CD4-positive, alpha-beta memory T cell (primary cell): ENCODE results near the gene LARP6. TPM values are rescaled to one million over a fixed set of nuclear protein-coding genes. Genes with fewer than 3 reads are reported as not detected.
"Not testable (repeated sequence)": the region's sequence is repeated elsewhere in the genome, so short reads cannot be mapped to it uniquely, and the experiment has no call there.

Experiments
- CTCF ChIA-PET: fragments of 350-600 bp; sonication (Branson Sonifier 250); formaldehyde crosslinking; loops from one replicate; lab custom pipeline; 2021; ENCODE audit warnings: inconsistent platforms; ENCODE audit not compliant: partially characterized antibody; lab: Charles Lee
- POLR2A ChIA-PET: fragments of 350-600 bp; sonication (Branson Sonifier 250); formaldehyde crosslinking; loops from one replicate; lab custom pipeline; 2021; ENCODE audit not compliant: partially characterized antibody; lab: Charles Lee
- DNase-seq, 5 donors: peaks; one replicate each; pipeline versions ENCODE4 v3.0.0 to v3.0.0-alpha.2; 2020 to 2022; ENCODE audit warnings: mixed read lengths in 1 of 5
- H3K27ac ChIP-seq: one replicate; pipeline ENCODE4 v1.7.0; 2013; ENCODE audit warnings: low read depth, low read length
- H3K27me3 ChIP-seq: 2 replicates; pipeline ENCODE4 v1.7.0; 2013; ENCODE audit warnings: mild to moderate bottlenecking, low read length, moderate library complexity; ENCODE audit not compliant: insufficient read depth
- H3K36me3 ChIP-seq: 2 replicates; pipeline ENCODE4 v1.7.0; 2013; ENCODE audit warnings: mild to moderate bottlenecking, low read length, moderate library complexity; ENCODE audit not compliant: insufficient read depth
- H3K4me1 ChIP-seq: 2 replicates; pipeline ENCODE4 v1.7.0; 2013; ENCODE audit warnings: mild to moderate bottlenecking, low read length, moderate library complexity; ENCODE audit not compliant: insufficient read depth
- H3K4me3 ChIP-seq, 2 donors: one replicate each; pipeline ENCODE4 v1.7.0; 2013; ENCODE audit warnings: low read length in 2 of 2, mild to moderate bottlenecking in 1 of 2
- H3K9me3 ChIP-seq, 2 donors: one replicate each; pipeline ENCODE4 v1.7.0; 2013; ENCODE audit warnings: low read length in 2 of 2, control low read depth in 1 of 2; ENCODE audit not compliant: control insufficient read depth in 1 of 2
- H3K27ac Mint-ChIP-seq, 7 donors: one replicate each; pipeline ENCODE4 v1.8.0; 2020 to 2021; ENCODE audit warnings: mixed read lengths in 7 of 7, mild to moderate bottlenecking in 6 of 7, inconsistent platforms in 3 of 7, moderate library complexity in 3 of 7
- H3K27me3 Mint-ChIP-seq, 2 donors: one replicate each; pipeline ENCODE4 v1.8.0; 2020 to 2021; ENCODE audit warnings: mixed read lengths in 2 of 2
- H3K36me3 Mint-ChIP-seq, 2 donors: one replicate each; pipeline ENCODE4 v1.8.0; 2020 to 2021; ENCODE audit warnings: mixed read lengths in 2 of 2, inconsistent platforms in 1 of 2, mild to moderate bottlenecking in 1 of 2
- H3K4me1 Mint-ChIP-seq, 4 donors: one replicate each; pipeline ENCODE4 v1.8.0; 2020 to 2021; ENCODE audit warnings: mixed read lengths in 4 of 4, mild to moderate bottlenecking in 1 of 4
- H3K4me3 Mint-ChIP-seq, 8 donors: one replicate each; pipeline ENCODE4 v1.8.0; 2020 to 2021; ENCODE audit warnings: mixed read lengths in 8 of 8, mild to moderate bottlenecking in 7 of 8, moderate library complexity in 6 of 8, inconsistent platforms in 3 of 8
- H3K9me3 Mint-ChIP-seq, 8 donors: one replicate each; pipeline ENCODE4 v1.8.0; 2020 to 2021; ENCODE audit warnings: mixed read lengths in 8 of 8, mild to moderate bottlenecking in 5 of 8, inconsistent platforms in 3 of 8, moderate library complexity in 1 of 8
- intact Hi-C: fragments of 100-400 bp; cut with micrococcal nuclease; formaldehyde crosslinking; loops from one replicate; pipeline ENCODE4 v1.15.1; 2023
- polyA plus RNA-seq, 2 donors: library from polyadenylated mRNA; unstranded; fragments of 300-500 nt; fragmentation: Illumina TruSeq; gene quantifications; one replicate each; pipeline ENCODE4 v1.2.3, GENCODE V29; 2021
- total RNA-seq, 2 experiments: library from RNA; stranded (reverse); gene quantifications; one replicate each; pipeline ENCODE4 v1.2.3, GENCODE V29; 2021

The LARP6 gene
- total and polyA plus RNA-seq, 4 experiments from 2014 or later = not detected

DNA sequence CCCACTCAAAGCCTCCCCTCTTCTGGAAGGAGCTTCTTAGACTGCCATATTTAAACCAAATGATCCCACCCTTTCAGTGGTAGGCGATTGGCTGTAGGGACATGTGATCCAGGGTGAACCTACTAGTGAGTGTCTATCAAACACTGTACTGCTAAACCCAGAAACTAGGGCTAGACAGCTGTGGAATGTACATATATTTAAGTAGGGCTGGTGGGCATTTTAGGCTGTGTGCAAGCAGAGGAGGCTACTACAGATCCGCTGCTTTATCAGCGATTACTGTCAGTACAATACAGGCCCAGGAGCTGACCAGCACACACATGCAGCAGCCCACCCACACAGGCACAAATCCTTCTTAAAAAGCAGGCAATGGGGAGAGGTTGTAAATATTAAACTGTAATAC lies 15.4 kb upstream of the LARP6 start:
- ChIA-PET CTCF (no interaction called here), POLR2A (no interaction called here)
- no peaks in the 10 kb centered on the region for H3K36me3 Mint-ChIP-seq
- no peaks in the 10 kb centered on the region for H3K9me3 ChIP-seq
- intact Hi-C loops = no loop called here
- H3K4me1 Mint-ChIP-seq = no peaks in the 10 kb centered on the region
- H3K27ac Mint-ChIP-seq = no peak overlapping the region
- H3K4me3 Mint-ChIP-seq = no peak overlapping the region
- peaks cover 13% of the 10 kb centered on the region in 2 donors for H3K27me3 Mint-ChIP-seq
- no peak for DNase-seq
- H3K4me3 ChIP-seq = no peak overlapping the region
- no peaks in the 10 kb centered on the region for H3K4me1 ChIP-seq
- H3K27me3 ChIP-seq = no peaks in the 10 kb centered on the region
- H3K9me3 Mint-ChIP-seq = peaks cover 0 to 5% (median under 1%) of the 10 kb centered on the region in 8 donors
- H3K36me3 ChIP-seq = no peaks in the 10 kb centered on the region
- H3K27ac ChIP-seq = no peak overlapping the region

DNA sequence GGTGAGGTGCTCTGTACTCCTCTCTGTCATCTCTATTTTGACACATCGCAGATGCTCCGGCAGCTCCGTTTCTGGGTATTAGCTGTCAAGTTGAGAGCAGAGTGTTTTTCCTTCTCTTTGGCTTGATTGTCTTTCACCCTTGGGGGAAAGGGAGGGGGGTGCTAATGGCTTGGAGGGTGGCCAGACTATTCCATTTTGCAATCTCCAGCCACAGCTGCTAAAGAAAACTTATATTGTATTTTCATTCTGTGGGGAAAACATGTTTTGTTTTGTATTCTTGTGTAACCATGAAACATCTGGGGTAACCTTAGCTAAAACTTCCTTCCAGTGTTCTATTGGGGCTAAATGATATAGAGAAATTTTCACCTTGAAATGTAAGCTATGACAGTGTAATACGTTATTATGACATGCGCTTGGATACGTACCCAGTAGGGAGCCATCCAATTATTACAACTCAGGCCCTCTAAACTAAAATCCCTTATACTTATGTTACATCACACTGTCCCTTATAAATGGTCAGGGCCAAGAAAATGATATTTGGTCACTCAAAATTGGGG lies 14.0 kb upstream of the LARP6 start:
- H3K9me3 Mint-ChIP-seq = peaks cover 0 to 3% (median 0%) of the 10 kb centered on the region in 8 donors
- POLR2A ChIA-PET = no interaction called here
- peaks cover 4 to 7% of the 10 kb centered on the region in 2 donors for H3K27me3 Mint-ChIP-seq
- no peak overlapping the region for H3K4me3 Mint-ChIP-seq
- DNase-seq = no peak
- Histone ChIP-seq H3K27ac (no peak overlapping the region), H3K4me3 (no peak overlapping the region), H3K36me3 (no peaks in the 10 kb centered on the region), H3K27me3 (no peaks in the 10 kb centered on the region), H3K4me1 (no peaks in the 10 kb centered on the region), H3K9me3 (no peaks in the 10 kb centered on the region)
- CTCF ChIA-PET = no interaction called here
- no peaks in the 10 kb centered on the region for H3K4me1 Mint-ChIP-seq
- H3K36me3 Mint-ChIP-seq = no peaks in the 10 kb centered on the region
- intact Hi-C loops = no loop called here
- H3K27ac Mint-ChIP-seq = no peak overlapping the region

DNA sequence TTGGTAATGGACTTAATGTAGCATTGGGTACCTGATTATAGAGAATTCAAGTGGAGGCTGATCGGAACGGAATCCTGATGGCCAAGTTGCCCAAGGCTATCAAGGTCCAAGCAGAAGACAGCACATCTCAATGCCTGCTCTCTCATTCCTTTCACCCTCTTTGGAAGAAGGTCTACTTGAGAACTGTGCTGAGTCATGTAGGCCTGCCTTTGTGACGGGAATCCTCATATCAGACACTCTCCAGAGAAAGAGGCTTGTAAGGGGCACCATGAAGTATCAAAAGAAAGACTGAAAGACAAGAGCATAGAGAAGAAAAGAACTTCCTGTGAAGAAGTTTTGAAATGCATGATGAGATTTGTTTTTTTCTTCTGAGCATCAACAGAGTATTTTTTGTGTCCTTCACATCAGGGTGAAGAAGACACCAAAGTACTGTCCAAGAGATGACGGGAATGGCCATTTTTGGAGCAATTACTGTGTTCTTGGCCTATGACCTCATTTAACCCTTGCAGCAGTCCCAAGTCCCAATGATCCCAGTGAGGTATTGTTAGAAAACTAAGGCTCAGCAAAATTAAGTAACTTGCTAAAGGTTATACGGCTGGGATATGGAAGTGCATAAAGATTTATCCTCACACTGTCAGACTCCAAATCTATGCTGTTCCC lies 13.2 kb upstream of the LARP6 start:
- ChIA-PET CTCF (no interaction called here), POLR2A (no interaction called here)
- Mint-ChIP-seq H3K4me1 (no peaks in the 10 kb centered on the region), H3K27me3 (peaks cover 3 to 5% of the 10 kb centered on the region in 2 donors), H3K9me3 (peaks cover 0 to 2% (median 0%) of the 10 kb centered on the region in 8 donors), H3K36me3 (no peaks in the 10 kb centered on the region), H3K27ac (no peak overlapping the region), H3K4me3 (no peak overlapping the region)
- DNase-seq = no peak
- intact Hi-C loops = no loop called here
- Histone ChIP-seq H3K27ac (no peak overlapping the region), H3K4me3 (no peak overlapping the region), H3K36me3 (no peaks in the 10 kb centered on the region), H3K4me1 (no peaks in the 10 kb centered on the region), H3K27me3 (no peaks in the 10 kb centered on the region), H3K9me3 (no peaks in the 10 kb centered on the region)

DNA sequence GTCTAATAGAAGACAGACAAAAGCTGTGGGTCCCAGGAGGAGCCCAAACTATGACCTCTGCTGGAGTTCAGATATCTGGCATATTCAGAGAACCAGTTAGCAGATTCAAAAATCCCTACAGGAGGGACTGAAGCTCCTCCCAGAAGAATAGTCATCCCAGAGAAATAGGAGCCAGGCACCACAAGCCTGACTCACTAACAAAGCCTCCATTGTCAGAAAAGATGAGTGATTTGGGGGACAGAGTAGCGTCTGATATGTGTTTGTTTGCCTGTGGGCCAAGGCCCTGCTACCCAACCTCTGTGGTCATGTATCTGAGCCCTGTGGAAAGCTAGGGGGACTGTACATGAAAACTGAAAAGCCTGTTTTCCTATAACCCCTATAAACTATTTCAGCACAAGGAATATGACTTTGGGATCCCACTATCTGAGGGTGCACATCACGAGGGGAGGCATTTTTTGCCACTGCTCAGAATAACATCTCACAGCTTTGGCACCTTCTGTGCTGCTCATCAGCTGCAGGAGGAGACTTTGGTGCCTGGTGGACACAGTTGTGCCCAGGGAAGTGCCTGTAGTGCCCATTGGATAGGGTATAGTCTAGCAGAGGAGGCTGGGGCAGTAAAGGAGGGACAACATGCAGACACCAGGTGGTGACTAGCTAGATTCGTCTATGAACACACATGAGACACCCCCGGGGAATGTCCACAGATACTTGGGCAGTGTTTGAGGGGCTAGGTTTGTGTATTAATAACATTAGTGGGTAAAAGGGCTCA lies 9.7 kb upstream of the LARP6 start:
- Histone ChIP-seq H3K4me1 (no peaks in the 10 kb centered on the region), H3K27ac (no peak overlapping the region), H3K27me3 (no peaks in the 10 kb centered on the region), H3K4me3 (no peak overlapping the region), H3K36me3 (no peaks in the 10 kb centered on the region), H3K9me3 (no peaks in the 10 kb centered on the region)
- Mint-ChIP-seq H3K27me3 (peaks cover 3 to 7% of the 10 kb centered on the region in 2 donors), H3K4me1 (no peaks in the 10 kb centered on the region), H3K36me3 (no peaks in the 10 kb centered on the region), H3K9me3 (no peaks in the 10 kb centered on the region), H3K27ac (no peak overlapping the region), H3K4me3 (no peak overlapping the region)
- ChIA-PET POLR2A (no interaction called here), CTCF (no interaction called here)
- no peak for DNase-seq
- intact Hi-C loops = no loop called here

DNA sequence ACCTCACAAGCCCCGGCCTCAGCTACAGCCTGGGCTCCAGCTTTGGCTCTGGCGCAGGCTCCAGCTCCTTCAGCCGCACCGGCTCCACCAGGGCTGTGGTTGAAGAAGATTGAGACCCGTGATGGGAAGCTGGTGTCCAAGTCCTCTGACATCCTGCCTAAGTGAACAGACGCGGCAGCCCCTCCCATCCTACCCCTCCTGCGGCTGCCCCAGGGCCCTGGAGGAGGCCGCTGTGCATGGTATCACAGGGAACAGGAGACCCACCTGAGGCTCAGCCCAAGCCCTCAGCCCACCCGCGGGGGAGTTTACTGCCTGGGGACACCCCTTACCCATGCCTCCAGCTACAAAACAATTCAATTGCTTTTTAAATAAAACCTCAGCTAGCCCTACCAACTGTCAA lies 6.0 kb upstream of the LARP6 start:
- no peak overlapping the region for H3K4me3 ChIP-seq
- Mint-ChIP-seq H3K4me1 (no peaks in the 10 kb centered on the region), H3K9me3 (no peaks in the 10 kb centered on the region), H3K36me3 (no peaks in the 10 kb centered on the region), H3K4me3 (no peak overlapping the region), H3K27me3 (peaks cover 13 to 14% of the 10 kb centered on the region in 2 donors), H3K27ac (no peak overlapping the region)
- CTCF ChIA-PET = interaction anchor here (0.9 kb wide), 1 partner anchor 11 kb away, joined by 3 read pairs; no protein-coding TSS in a partner anchor
- H3K4me1 ChIP-seq = no peaks in the 10 kb centered on the region
- H3K36me3 ChIP-seq = no peaks in the 10 kb centered on the region
- H3K9me3 ChIP-seq = no peaks in the 10 kb centered on the region
- H3K27ac ChIP-seq = no peak overlapping the region
- no peak for DNase-seq
- no peaks in the 10 kb centered on the region for H3K27me3 ChIP-seq
- POLR2A ChIA-PET = no interaction called here
- intact Hi-C loops = no loop called here

DNA sequence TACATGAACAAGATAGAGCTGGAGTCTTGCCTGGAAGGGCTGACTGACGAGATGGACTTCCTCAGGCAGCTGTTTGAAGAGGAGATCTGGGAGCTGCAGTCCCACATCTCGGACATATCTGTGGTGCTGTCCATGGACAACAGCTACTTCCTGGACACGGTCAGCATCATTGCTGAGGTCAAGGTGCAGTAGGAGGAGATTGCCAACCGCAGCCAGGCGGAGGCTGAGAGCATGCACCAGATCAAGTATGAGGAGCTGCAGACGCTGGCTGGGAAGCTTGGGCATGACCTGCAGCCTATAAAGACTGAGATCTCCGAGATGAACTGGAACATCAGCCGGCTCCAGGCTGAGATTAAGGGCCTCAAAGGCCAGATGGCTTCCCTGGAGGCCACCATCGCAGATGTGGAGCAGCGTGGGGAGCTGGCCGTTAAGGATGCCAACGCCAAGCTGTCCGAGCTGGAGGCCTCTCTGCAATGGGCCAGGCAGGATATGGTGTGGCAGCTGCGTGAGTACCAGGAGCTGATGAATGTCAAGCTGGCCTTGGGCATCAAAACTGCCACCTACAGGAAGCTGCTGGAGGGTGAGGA lies 5.5 kb upstream of the LARP6 start:
- H3K36me3 Mint-ChIP-seq = no peaks in the 10 kb centered on the region
- intact Hi-C loops = no loop called here
- DNase-seq = no peak
- CTCF ChIA-PET = interaction anchor here (0.9 kb wide), 1 partner anchor 10 kb away, joined by 3 read pairs; no protein-coding TSS in a partner anchor
- no peaks in the 10 kb centered on the region for H3K4me1 ChIP-seq
- no peak overlapping the region for H3K27ac ChIP-seq
- no peaks in the 10 kb centered on the region for H3K9me3 Mint-ChIP-seq
- POLR2A ChIA-PET = no interaction called here
- H3K27me3 ChIP-seq = peaks cover 4% of the 10 kb centered on the region
- H3K27ac Mint-ChIP-seq = no peak overlapping the region
- no peak overlapping the region for H3K4me3 ChIP-seq
- H3K27me3 Mint-ChIP-seq = peaks cover 17 to 19% of the 10 kb centered on the region in 2 donors
- no peak overlapping the region for H3K4me3 Mint-ChIP-seq
- no peaks in the 10 kb centered on the region for H3K9me3 ChIP-seq
- H3K36me3 ChIP-seq = no peaks in the 10 kb centered on the region
- peaks cover 1 to 3% (median 3%) of the 10 kb centered on the region in 4 donors for H3K4me1 Mint-ChIP-seq

DNA sequence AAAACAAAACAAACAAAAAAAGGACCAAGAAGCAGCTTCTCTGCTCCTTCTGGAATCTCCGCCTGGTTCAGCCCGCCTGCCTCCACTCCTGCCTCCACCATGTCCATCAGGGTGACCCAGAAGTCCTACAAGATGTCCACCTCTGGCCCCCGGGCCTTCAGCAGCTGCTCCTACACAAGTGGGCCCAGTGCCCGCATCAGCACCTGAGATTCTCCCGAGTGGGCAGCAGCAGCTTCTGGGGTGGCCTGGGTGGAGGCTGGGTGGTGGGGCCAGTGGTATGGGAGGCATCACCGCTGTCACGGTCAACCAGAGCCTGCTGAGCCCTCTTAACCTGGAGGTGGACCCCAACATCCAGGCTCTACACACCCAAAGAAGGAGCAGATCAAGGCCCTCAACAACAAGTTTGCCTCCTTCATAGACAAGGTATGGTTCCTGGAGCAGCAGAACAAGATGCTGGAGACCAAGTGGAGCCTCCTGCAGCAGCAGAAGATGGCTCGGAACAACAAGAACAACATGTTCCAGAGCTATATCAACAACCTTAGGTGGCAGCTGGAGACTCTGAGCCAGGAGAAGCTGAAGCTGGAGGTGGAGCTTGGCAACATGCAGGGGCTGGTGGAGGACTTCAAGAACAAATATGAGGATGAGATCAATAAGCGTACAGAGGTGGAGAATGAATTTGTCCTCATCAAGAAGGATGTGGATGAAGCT lies 4.8 kb upstream of the LARP6 start:
- POLR2A ChIA-PET, H3K27ac ChIP-seq, H3K27me3 ChIP-seq, H3K27ac Mint-ChIP-seq, H3K4me3 Mint-ChIP-seq, H3K4me1 Mint-ChIP-seq, H3K4me1 ChIP-seq, H3K9me3 ChIP-seq, CTCF ChIA-PET, H3K36me3 ChIP-seq, intact Hi-C loops, H3K36me3 Mint-ChIP-seq, H3K4me3 ChIP-seq, DNase-seq, H3K9me3 Mint-ChIP-seq: not testable (repeated sequence)
- H3K27me3 Mint-ChIP-seq = peaks cover 19 to 20% of the 10 kb centered on the region in 2 donors
